ENCODE results near the gene PTCH2.

PTCH2 gene

DNA sequence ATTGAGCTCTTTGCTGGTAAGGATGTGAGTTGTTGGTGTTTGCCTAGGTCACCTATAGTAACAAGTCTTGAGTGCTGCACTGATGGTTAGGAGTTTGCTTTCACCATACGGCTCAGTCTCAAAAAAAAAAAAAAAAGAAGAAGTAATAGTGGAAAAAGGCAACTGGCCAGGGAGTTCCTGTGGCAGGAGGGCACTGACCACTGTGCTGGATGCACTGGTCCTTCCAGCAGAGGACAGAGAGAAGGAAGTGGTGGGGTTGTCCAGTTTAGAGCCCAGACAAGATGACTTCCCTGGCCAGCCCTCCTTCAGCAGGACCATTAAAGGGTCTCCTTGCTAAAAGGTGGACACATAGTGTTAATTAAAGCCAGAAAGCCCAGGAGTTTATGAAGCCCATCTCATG is 11.9 kb upstream of the PTCH2 start:
- no peak overlapping the region for H3K27ac ChIP-seq (replicated peaks)
- H3K27me3 ChIP-seq (ENCODE audit: insufficient read depth, poor library complexity, severe bottlenecking), result no peaks in the 10 kb centered on the region
- TF ChIP-seq POLR2AphosphoS5 (IDR thresholded peaks at IDR 0.05; ENCODE audit: low read depth) (no peak), CTCF (IDR thresholded peaks at IDR 0.05; ENCODE audit: insufficient read depth, low read length) (no peak), GABPA (IDR thresholded peaks at IDR 0.05; ENCODE audit: low read depth) (no peak), SPI1 (IDR thresholded peaks at IDR 0.05; ENCODE audit: borderline replicate concordance, low read depth) (no peak)
- TF ChIP-seq, protein P1, sequence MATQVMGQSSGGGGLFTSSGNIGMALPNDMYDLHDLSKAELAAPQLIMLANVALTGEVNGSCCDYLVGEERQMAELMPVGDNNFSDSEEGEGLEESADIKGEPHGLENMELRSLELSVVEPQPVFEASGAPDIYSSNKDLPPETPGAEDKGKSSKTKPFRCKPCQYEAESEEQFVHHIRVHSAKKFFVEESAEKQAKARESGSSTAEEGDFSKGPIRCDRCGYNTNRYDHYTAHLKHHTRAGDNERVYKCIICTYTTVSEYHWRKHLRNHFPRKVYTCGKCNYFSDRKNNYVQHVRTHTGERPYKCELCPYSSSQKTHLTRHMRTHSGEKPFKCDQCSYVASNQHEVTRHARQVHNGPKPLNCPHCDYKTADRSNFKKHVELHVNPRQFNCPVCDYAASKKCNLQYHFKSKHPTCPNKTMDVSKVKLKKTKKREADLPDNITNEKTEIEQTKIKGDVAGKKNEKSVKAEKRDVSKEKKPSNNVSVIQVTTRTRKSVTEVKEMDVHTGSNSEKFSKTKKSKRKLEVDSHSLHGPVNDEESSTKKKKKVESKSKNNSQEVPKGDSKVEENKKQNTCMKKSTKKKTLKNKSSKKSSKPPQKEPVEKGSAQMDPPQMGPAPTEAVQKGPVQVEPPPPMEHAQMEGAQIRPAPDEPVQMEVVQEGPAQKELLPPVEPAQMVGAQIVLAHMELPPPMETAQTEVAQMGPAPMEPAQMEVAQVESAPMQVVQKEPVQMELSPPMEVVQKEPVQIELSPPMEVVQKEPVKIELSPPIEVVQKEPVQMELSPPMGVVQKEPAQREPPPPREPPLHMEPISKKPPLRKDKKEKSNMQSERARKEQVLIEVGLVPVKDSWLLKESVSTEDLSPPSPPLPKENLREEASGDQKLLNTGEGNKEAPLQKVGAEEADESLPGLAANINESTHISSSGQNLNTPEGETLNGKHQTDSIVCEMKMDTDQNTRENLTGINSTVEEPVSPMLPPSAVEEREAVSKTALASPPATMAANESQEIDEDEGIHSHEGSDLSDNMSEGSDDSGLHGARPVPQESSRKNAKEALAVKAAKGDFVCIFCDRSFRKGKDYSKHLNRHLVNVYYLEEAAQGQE (IDR thresholded peaks at IDR 0.05; ENCODE audit: insufficient replicate concordance, low read depth), result no peak
- no peak overlapping the region for H3K4me3 ChIP-seq (replicated peaks; ENCODE audit: insufficient read depth, low read length)
- DNase-seq (ENCODE audit: low read depth in 1 of 2, low spot score in 1 of 2), result no peak

DNA sequence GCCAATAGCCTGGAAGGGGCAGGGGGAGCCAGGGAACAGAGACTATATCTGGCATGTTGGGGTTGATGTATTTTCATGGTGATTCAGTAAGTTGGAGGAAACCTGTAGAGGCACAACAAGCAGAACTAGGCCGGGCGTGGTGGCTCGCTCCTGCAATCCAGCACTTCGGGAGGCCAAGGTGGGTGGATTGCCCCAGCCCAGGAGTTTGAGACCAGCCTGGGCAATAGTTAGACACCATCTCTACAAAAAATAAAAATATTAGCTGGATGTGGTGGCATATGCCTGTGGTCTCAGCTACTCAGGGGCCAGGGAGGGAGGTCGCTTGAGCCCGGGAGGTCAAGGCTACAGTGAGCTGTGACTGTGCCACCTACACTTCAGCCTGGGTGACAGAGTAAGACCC is 10.1 kb upstream of the PTCH2 start:
- H3K27ac ChIP-seq (replicated peaks), result no peak overlapping the region
- DNase-seq (ENCODE audit: low read depth in 1 of 2, low spot score in 1 of 2), result no peak
- H3K27me3 ChIP-seq (ENCODE audit: insufficient read depth, poor library complexity, severe bottlenecking), result no peaks in the 10 kb centered on the region
- no peak overlapping the region for H3K4me3 ChIP-seq (replicated peaks; ENCODE audit: insufficient read depth, low read length)
- TF ChIP-seq POLR2AphosphoS5 (IDR thresholded peaks at IDR 0.05; ENCODE audit: low read depth), result no peak
- TF ChIP-seq, protein P1 (IDR thresholded peaks at IDR 0.05; ENCODE audit: insufficient replicate concordance, low read depth), result no peak
- TF ChIP-seq GABPA (IDR thresholded peaks at IDR 0.05; ENCODE audit: low read depth), result no peak
- no peak for TF ChIP-seq CTCF (IDR thresholded peaks at IDR 0.05; ENCODE audit: insufficient read depth, low read length)
- no peak for TF ChIP-seq SPI1 (IDR thresholded peaks at IDR 0.05; ENCODE audit: borderline replicate concordance, low read depth)

GRCh38 chr1:44851308-44851707 is 8.3 kb upstream of the PTCH2 start:
- DNase-seq (ENCODE audit: low read depth in 1 of 2, low spot score in 1 of 2), result no peak
- Histone ChIP-seq H3K27ac (replicated peaks) (no peak overlapping the region), H3K27me3 (ENCODE audit: insufficient read depth, poor library complexity, severe bottlenecking) (no peaks in the 10 kb centered on the region), H3K4me3 (replicated peaks; ENCODE audit: insufficient read depth, low read length) (no peak overlapping the region)
- no peak for TF ChIP-seq SPI1 (IDR thresholded peaks at IDR 0.05; ENCODE audit: borderline replicate concordance, low read depth)
- no peak for TF ChIP-seq CTCF (IDR thresholded peaks at IDR 0.05; ENCODE audit: insufficient read depth, low read length)
- no peak for TF ChIP-seq GABPA (IDR thresholded peaks at IDR 0.05; ENCODE audit: low read depth)
- TF ChIP-seq, protein P1 (IDR thresholded peaks at IDR 0.05; ENCODE audit: insufficient replicate concordance, low read depth), result no peak
- no peak for TF ChIP-seq POLR2AphosphoS5 (IDR thresholded peaks at IDR 0.05; ENCODE audit: low read depth)

All from HL-60 (cell line).